HG03571 (cell line): ENCODE measurements around the gene DLX5.

Experiments
- ATAC-seq: cut with Tn5 transposase; IDR thresholded peaks from one replicate; pipeline ENCODE4 v1.9.1; 2021; ENCODE audit not compliant: unreplicated experiment

DLX5 gene

DNA sequence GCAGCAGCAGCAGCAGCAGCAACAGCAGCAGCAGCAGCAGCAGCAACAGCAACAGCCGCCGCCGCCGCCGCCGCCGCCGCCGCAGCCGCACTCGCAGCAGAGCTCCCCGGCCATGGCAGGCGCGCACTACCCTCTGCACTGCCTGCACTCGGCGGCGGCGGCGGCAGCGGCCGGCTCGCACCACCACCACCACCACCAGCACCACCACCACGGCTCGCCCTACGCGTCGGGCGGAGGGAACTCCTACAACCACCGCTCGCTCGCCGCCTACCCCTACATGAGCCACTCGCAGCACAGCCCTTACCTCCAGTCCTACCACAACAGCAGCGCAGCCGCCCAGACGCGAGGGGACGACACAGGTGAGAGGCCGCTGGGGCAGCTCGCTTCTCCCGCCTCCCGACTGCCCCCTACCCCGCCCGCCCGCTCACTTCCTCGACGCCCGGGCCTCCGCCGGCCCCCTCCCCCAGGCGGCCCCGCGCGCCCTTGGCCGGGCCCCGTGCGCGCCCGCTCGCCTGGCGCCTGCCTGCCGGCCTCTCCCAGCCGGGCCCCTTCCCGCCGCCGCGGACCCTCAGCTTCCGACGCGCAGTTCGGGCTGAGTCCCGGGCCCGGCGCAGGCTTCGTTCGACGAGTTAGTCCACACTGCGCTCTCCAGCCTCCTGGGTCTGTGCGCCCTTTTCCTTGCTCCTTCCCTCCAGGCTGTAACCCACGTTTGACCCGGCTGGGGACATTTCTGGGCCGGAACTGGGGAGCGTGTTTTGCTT, 18.4 kb downstream of the DLX5 start:
- no peak for ATAC-seq

DNA sequence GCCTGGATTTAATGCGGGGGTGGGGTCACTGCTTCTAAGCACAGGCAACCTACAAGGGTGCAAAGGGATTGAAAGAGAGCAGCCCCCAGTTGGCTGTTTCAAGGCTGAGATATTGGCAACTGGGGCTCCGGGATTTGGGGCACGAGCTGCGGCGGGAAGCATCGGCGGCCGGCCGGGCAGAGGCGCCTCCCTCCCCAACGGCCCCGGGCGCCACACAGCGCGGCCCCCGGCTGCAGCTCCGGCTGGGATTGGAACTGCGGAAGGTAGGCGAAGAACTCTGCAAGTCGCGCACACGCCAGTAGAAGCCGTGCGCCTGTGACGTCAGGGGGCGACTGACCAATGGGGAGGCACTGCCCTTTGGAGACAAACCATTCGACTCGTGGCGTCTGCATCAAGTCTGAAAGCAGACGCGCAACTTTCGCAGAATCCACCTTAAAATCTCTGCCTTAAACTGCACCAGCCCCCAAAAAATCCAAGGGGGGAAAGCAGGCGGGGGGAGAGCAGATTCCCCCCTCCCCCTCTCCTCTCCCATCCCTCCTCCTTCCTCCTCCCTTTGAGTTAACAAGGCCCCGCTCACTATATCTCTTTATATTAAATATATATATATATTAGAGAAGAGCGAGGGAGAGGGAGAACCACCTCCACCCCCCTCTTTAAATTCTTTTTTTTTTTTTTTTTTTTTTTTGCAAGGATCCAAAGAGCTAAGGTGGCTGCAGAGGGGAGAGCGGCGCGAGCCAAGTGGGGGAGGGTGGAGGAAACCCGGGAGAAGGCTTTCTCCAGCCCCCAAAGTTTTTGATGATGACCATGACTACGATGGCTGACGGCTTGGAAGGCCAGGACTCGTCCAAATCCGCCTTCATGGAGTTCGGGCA, 19.2 kb downstream of the DLX5 start, which contains the start of gene DLX6:
Gene DLX6, plus strand, starts transcription at position 371 of the 872 bp plus-strand sequence. Its CDS starts 425 bp downstream, at position 796.
- ATAC-seq, result no peak

DNA sequence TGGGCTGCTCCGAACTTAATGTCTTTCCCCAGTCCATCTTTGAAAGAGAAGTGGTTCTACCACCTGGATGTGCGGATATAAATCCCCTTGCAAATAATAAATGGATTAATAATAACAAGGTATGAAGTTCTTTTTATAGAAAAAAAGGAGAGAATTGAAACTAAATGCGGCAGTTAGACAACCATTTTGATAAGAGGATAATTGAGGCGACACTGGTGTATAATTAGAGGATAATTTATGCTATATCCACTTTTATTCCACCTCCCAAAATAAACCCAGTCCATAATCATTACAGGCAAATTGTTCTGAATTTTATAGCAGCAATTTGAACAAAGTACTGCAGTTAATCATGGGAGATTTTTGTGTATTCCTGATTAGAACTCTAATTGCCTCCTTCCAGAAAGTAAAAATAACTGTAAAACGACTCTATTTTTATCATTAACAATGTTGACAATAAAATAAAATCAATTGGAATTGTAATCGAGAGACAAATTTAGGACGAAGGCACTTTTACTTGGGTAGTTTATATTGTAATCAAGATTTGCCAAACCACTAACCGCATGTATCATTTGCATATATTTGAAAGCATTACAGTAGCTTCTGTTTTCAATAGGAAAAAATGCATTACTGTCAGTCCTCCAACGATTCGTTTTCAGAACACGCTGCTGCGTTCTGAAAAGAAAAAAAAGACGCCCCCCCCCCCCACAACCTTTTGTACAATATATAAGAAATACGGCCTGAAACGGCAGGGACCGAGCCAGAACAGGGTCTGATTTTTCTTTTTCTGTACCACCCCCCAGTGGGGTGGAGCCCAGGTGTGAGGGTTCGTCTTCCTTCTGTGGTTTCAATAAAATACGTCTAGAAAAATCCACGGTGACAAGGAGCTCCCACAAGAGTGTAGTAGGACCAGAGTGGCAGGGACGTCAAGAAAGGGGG, 20.1 kb downstream of the DLX5 start:
- no peak for ATAC-seq

DNA sequence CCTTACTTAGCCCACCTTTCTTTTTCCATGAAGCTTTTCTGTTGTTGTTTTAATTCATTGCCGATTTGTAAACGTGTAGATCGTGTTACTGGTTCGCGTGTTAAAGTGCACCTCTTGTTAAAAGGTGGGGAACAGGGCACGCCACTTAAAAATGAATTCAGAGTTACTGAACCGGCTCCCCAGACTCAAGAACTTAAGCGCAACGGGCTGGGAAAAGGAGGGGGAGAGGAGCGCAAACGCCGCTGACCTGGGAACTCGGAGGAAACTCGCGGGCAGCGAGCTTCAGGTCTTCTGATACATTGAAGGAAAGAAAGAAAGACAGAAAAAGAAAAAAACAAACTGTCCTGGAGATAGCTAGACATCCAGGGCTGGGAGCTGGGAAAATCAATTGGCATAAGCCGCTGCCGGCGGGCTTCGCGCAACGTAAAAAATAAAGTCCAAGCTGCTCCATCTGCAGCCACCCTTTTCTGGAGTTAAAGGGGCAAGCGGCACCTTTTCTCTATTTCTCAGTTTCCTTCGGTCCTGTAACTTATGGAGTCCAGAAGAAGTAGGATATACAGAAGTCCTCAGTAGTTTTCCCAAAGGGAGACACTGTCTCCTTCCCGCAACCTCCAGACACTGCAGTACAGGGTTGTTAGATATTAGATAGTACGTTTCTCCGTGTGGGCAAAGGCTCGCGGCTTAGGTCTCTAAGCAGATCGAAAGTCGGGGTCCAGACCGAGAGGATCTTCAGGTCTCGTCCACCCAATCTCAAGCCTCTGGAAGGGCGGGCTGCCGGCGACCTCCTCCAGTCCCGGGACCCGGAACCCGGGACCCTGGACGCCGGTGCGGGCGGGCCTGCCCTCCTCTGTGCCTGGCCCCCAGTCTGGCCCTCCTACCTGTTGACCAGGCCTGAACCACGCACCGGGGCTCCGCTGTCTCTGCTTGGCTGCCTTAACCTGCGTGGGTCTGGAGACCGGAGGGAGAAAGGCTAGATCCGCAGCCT, 21.1 kb downstream of the DLX5 start:
- no peak for ATAC-seq

DNA sequence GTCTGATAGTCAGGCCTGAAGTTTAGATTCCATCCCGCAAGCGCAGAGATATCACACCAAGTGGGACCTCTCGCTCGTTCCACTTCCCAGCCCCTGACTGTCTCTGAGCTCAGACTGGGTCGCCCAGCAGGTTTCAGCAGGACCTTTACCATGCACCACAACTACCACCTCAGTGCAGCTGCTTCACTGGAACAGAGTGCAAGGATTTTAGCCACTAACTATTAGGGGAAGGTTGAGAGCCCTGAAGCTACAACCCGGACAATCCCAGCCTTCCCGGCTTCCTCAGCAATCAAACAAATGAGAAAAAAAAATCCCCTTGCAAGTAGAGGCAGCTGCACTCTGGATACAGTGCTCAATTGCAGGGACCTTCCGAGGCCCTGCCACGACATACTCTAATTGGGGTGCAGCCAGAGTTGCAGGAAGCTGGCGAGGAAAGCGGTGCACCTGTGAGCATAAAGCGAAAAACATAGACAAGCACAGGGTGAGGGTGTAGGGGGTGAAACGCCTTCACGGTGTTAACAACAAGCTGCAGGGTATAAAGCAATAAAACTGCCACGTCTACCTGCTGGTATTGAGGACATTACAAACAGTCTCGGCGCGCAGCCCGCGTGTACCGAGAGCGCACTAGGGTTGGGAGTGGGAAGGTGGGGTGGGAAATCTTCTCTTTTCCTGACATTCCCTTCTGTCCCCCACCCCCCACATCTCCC, 21.9 kb downstream of the DLX5 start:
- no peak for ATAC-seq

DNA sequence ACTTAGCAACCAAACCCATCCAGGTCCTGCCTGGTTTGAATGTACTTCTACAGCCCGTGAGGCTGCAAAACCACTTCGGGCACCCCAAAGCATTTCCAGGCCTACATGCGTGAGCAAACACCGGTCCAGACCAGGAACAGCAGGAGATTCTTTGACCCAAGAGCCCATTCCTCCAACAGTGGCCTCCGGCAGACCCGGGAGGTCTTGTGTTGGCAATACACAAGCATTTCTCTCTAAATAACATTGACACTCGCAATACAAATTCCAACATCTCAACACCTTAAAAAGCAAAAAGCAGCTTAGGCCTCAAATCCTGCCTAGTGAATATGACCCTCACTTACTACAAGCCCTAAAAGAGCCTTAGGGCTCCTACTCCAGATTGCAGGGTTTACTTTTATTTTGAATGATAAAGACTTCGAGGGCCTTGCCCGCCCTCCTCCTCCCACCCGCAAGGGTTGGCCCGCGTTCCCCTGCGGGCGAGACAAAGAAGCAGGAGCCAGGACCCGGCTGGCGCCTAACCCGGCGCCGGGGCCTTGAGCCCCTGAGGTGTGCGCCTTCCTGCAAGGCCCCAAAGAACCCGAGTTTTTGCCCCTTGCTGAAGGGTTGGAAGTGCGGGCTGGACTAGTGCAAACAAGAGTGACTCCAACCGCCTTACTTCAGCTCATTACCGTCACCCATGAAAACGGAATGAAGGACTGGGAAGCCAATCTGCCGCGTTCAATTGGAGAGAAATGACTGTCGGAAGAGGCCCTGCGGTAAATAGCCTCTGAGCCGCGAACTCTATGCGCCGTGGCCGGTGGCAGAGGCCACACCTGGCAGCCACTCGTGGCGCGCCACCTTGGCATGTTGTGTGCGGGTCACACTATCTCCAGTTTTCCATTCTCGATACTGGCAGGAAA, 22.7 kb downstream of the DLX5 start:
- no peak for ATAC-seq

DNA sequence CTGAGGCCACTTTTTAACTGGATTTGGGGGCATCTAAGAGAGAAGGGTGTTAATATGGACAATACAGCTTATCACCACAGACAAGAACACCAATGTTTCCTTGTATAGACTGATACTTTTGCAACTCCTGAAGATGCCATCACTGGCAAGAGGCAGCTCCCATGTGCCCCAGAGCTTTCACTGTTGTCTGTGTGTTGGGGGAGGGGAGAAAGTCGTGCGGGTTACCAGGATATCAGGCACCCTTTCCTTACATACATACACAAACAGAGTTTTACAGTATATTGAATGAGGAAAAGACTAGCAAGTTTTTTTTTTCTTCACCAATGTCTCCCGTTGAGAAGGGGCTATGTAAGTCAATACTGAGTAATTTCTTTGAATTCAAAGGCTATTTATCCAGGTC, 23.4 kb downstream of the DLX5 start:
- ATAC-seq, result no peak

DNA sequence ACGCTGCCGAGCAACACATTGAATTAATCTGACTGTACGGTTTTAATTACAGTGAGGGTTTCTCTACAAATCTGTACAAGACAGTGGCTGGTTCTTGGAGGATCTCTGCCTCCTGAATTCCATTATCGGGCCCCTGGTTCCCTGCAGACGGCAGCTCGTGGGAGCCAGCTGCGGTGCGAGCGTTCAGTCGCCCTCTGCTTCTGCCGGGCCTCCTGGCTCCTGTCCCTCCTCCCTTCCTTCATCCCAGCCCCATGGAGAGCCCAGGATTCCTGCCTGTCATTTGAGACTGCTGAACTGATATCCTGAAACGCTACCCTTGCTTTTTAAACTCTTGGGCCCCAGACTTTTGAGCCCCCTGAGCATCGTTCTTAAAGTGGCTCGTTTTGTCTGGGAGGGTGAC, 25.9 kb downstream of the DLX5 start:
- ATAC-seq, result no peak

DNA sequence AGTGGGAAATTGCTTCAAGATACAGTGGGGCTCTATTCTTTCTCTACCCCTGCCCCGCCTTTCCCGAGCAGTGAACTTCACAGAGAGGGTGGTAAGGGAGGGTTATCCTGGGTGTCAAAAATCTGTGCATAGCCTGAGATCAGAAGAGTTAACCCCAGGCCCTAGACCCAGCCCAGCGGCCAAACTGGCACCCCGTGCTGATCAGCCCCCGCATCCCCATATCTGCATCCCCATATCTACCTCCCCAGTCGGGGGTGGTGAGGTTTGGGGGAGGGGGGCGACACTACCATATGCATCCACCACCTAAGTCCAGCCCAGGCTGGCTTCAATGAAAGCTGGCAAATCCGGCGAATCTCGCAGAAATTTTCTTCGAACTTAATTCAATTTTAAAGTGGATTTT, 26.3 kb downstream of the DLX5 start:
- ATAC-seq, result no peak

DNA sequence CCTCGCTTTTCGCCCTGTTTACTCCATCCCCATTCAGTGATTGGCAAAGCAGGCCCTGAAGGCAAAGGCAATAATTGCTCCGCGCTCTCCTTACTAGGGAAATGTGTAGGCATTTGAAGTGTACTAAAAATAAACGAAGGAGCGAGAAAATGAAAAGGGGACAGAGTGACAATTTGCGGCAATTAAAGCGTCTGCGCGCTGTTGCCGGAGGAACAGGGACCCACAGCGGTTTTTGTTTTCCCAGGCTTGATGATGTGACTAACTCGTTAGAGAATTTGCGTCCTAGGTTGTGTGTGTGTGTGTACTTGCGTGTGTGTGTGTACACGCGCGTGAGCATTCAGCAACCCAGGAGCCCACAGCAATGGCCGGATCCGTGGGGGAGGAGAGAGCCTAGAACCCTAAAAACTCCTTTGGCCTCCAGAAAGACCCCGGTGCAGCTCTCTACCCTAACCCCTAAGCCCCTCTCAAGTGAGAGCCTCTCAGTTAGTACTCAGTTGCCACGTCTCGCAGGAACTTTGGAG, 27.1 kb downstream of the DLX5 start:
- no peak for ATAC-seq

DNA sequence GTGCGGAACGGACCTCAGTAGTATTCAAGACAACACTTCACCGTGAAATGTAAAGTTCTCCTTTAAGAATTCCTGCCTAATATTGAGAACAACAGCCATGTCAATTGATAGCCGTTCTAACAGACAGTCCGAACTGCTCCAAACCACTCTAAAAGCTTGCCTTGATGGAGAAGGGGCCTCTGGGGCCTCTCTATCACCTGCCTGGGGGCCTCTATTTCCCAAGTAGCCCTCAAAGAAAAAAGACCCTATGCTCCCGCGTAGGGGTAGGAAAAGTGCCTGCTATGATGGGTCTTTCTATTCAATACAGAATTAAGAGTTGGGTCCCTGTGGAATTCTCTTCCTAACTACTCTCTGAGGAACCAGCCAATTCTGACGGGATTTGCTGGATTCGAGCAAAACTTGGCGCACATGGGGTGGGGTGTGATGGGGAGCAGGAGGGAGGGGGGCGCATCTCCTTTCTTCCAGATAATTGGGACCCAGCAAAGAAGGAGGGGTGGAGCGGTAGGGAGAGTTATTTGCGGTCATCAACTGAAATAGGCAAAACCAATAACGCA, 27.6 kb downstream of the DLX5 start:
- no peak for ATAC-seq

DNA sequence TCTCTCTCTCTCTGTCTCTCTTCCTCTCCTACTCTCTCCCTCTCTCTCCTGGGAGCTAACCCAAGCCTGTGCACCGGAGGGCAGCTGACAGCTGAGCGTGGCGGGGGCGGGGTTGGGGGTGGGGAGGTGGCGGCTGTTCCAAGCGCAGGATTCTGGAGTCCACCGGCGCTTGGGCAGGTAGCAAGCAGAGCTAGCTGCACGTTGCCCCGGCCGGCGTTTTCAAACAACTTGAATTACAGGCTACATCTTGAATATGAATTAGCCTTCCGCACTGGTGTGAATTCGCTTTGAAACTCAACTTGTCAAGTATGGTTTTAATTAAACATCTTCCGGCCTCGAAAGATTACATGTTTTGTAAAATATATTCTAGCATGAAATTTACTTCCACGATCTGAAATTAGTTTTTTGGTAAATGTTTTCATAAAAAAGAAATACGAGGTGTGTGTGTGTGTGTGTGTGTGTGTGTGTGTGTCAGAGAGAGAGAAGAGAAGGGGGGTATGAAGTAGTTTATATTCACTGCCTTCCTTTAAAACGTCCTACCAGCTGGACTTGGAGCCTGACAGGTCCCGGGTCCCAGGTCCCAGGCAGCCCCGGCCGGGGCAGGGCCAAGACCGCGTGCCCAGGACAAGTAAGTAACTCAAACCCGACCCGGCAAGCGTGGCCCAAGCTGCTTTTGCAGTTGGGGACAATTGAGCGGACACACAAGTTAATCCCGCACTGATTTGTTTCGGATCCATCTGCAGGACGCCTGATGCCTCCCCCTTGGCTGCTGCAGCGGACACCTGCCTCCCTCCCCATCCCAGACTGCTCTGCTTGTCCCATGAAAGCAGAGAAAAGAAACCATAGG, 28.3 kb downstream of the DLX5 start:
- ATAC-seq, result no peak

DNA sequence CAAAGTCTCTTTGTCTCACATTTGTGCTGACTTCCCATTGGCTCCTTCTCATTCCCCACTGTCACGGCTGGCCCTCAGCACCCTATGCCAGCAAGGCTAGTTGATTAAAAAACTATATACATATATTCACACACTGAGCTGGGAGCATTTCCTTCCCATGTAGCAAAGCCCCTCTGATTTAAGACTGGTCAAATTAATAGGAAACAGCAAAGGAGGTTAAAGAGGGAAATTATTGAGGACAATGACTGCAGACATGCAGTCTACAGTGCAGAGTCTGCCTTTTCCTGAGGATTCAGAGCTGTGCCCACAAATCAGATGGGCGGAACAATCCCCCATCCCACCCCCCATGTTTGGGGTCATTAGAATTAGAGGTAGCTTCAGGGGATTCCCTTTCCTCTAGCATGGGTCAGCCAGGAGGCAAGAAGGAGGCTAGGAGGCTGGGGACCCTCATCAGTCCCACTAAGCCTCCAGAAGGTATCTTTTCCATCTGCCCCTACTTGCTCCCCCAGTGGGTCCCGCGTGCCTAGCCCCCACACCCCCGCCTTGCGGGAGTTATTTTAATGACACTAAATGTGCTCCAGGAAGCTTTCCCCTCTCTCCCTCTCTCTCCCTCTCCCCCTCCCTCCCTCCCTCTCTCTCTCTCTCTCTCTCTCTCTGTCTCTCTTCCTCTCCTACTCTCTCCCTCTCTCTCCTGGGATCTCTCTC, 29.1 kb downstream of the DLX5 start:
- ATAC-seq, result no peak

DNA sequence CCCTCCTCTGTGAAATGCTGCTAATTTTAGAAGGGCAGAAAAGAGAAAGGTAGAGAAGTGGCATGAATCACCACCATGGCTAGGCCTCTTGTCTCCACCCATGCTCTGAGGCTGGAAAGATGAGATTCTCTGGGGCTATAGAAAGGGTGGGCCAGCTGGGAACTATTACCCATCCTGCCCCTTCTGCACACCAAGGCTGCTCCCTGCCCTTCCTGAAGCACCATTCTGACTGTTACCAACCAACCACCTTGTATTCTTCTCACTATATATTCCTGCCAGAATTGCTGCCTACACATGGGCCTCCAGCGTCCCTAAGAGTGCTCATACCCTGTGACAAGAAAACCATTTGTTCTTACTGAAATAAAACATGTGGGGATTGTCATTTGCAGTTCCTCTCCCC, 30.7 kb downstream of the DLX5 start:
- ATAC-seq, result no peak

DNA sequence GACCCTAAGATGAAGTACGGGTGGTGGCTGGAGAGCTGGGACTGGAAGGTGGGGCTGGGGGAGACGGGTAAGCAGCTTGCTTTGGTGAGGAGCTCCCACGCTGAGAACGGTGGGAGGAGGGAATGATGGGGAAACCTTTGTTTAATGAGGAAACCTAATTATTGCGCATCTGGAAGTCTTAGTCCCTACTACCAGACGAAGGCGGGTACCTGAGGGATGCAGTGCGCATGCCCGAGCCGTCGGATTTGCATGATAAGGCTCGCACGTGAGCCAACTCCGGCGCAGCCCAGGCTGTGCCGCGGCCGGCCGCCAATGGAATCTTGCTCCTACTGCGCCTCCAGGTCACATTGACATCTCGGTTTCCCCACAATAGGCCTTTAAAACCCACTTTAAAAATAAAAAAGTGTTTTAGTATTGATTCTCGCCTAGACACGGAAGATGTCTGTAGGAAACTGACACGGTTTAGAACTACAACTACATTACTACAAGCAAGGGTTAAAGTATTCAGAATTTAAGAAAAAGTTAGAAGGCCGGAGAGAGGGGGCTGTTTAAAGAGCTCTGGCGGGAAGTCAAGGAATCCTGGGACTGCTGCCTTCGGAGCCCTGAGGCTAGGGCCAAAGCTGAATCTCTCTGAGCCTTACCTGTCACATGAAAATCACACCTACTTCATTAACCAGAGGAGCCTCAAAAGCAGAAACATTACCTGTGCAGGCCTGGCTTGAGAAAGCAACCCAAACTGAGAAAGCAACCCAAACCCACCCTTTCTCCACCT, 31.4 kb downstream of the DLX5 start:
- ATAC-seq, result no peak
